Hepatocyte (in vitro differentiated cells): ENCODE results near the gene ZNF33A.

ENCODE experiments used
- CTCF ChIP-seq: fragments of 200-600 bp; sonication (generic); IDR thresholded peaks from 2 replicates; pipeline ENCODE4 v1.5.1; 2016; ENCODE audit warnings: antibody characterized with exemption, mild to moderate bottlenecking; ENCODE audit not compliant: poor library complexity
- EZH2 ChIP-seq: fragments of 200-600 bp; sonication (generic); IDR thresholded peaks from 2 replicates; pipeline ENCODE4 v1.6.1; 2016; ENCODE audit warnings: antibody characterized with exemption, mild to moderate bottlenecking, borderline replicate concordance
- EZH2phosphoT487 ChIP-seq: fragments of 200-600 bp; sonication (generic); IDR thresholded peaks from one replicate; pipeline ENCODE4 v1.6.1; 2018; ENCODE audit warnings: antibody characterized with exemption, mild to moderate bottlenecking, low read depth, moderate library complexity; ENCODE audit not compliant: unreplicated experiment, severe bottlenecking

- TF ChIP-seq CTCF (no peak), EZH2phosphoT487 (no peak), EZH2 (no peak)
Observed at GRCh38 chr10:38050212-38050611, 39.7 kb downstream of the ZNF33A start.
